ENCODE measurements around the gene ZXDC.

DNA sequence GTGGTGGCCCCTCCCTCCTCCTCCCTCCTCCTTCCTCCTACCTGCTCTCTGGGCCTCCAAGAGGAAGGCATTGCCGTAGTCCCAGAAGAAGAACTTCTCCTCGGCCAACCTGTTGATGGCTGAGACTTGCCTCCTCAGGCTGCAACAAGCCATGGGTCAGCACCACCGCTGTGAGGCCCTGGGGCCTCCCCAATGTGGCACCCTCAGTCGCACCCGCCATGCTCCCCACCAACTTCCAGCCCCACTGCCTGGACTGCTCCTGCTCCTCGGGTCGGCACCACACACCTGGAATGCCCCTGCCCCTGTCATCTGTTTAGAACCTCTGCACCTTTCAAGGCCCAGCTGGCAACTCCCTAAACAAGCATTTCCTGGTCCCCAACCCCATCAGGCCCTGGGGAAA, 24.3 kb upstream of the ZXDC start:
- TF ChIP-seq EZH2 (IDR thresholded peaks at IDR 0.05) (no peak), POLR2AphosphoS5 (IDR thresholded peaks at IDR 0.05; ENCODE audit: borderline replicate concordance, low read depth, low read length) (no peak)

All from SK-N-MC (cell line).